AG08395 (cell line): Measurements from ENCODE around the gene KDM8.

ENCODE experiments used
- DNase-seq: peaks from one replicate; pipeline ENCODE4 v3.0.0; 2012; ENCODE audit warnings: mixed read lengths, low spot score

The KDM8 gene

DNA sequence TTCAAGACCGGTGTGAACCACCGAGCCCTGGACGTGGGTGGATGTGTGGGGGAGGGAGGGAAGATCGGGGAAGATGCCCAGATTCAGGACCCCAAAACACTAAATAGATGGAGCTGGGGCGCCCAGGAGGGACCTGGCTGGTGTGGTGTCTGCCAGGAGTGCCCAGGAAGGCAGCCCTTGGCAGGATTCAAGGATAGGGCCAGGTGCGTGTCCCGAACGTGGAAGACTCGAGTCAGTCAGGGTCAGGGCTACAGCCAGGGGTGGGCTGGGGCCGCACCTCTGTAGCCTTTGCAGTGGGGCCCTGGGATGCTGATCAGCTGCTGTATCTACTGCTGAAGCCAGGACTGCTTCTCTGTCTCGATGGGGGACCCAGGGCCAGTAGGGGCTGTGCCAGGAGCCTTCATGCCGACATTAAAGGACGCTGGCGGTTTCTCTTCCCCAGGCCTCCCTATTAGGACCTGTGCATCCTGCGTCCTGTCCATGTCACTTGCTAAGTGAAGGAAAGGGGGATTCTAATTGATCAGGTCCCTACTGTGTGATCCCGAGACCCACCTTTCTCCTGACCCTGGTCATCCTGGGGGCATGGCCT, 13.1 kb downstream of the KDM8 start:
- DNase-seq = no peak

DNA sequence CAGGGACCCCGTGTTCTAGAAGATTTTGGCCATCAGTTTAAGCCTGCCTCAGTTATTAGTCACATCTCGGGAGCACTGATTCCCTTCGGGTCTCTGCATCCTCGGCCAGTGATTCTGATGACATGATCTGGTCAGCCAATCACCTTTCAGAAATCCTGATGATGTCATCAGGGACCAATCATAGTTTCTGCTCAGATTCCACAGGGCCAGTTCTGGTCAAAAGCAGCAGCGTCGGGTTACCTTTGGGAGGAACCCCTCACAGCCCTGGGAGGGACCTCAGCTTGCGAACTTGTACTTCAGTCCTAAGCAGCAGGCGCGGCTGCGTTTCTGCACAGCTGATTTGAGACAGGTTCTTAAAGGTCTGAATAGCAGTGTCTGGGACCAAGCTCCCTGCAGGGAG, 13.9 kb downstream of the KDM8 start:
- DNase-seq = peak; percentile 70

DNA sequence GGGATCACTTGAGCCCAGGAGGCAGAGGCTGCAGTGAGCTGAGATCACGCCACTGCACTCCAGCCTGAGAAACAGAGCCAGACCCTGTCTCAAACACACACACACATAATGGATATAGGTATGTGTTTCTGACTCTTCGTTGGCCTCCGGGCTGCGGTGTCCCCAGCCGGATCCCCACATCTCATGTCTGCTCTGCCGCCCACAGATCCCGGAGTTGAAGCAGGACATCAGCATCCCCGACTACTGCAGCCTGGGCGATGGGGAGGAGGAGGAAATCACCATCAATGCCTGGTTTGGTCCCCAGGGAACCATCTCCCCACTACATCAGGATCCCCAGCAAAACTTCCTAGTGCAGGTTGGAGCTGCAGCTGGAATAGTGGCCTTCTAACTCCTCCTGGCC, 15.4 kb downstream of the KDM8 start:
- DNase-seq = no peak

DNA sequence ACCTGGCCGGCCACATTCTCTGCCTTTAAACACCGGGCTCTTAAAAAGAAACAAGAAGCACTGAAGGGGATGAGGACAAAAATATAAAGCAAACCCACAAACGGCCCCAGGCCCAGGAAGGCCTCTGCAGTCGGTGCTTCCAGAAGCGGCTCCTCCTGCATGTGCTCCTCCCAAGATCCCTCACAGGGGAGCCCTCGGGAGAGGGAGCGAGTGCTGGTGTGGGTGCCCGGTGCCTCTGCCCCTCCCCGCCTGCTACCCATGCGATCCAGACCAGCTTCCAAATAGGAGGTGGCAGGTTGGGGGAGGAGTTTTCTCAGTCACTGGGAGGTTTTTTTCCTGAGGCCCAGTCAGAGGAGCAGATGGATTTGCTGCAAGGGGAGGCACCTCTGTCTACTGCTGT, 15.8 kb downstream of the KDM8 start:
- no peak for DNase-seq

DNA sequence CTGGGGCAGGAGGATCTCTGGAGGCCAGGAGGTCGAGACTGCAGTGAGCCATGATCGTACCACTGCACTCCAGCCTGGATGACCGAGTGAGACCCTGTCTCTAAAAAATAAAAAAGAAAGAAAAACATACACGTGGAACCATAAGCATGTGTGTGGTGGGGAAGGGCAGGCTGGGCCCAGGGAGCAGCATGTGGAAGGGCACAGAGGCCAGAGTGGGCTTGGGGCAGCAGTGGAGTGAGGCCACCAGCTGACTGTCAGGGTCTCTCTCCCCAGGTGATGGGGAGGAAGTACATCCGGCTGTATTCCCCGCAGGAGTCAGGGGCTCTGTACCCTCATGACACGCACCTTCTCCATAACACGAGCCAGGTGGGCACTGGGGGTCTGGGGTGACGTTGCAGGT, 16.8 kb downstream of the KDM8 start:
- DNase-seq = no peak

DNA sequence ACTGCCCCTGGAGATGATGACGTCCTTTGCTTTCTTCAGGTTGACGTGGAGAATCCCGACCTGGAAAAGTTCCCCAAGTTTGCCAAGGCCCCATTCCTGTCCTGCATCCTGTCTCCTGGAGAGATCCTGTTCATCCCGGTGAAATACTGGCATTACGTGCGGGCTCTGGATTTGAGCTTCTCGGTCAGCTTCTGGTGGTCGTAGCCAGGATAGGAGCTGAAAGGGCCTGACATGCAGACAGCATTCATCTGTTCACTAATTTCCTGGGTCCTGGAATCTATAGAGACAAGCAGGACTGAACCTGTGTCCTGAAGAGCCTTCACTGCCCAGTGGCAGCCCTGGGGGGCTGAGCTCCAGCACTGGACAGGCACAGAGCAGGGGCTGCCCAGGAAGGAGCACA, 17.2 kb downstream of the KDM8 start:
- no peak for DNase-seq

DNA sequence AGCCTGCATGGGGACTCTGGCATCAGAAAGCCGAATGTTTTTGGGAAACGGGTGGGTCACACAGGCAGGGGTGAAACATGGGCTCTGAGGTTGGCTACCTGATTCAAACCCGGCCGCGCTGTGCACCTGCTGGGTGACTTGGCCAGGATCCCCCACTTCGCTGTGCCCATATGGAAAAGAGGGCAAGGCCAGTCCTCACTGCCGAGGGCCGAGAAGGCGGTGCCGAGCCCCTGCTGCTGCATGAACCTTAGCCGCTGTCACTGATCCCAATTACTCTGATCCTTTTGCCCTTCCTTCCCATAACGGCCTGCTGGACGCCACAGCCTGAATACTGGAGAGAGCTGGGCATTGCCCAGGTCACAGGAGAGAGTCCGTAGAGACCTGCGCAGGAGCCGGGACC, 17.7 kb downstream of the KDM8 start:
- no peak for DNase-seq

DNA sequence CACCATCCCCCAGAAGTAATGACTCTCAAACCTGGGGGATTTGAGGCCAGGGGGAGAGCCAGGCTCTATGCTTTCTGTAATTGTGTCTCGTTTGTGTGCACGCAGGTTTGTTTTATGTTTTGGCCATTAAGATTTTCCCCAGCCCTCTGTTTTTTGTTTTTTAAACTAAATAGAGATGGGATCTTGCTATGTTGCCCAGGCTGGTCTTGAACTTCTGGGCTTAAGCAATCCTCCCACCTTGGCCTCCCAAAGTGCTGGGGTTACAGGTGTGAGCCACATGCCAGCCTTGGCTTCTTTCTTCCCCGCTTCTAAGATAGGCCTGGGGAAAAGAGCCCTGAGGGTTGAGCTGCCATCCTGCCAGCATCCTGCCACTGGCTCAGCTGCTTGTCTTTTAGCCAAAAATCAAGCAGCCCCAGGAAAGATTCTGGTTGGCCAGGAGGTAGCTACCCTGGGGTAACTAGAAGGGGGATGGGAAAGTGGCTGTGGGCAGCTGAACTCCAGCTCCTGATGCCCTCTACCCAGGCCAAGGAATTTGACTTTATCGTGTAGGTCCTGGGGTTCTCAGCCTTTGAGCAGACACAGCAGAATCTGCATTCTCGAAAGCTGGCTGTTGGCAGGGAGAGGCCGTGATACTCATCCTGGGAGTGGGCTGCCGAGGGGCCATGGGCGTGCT, 18.4 kb downstream of the KDM8 start:
- DNase-seq = peak; percentile 60

DNA sequence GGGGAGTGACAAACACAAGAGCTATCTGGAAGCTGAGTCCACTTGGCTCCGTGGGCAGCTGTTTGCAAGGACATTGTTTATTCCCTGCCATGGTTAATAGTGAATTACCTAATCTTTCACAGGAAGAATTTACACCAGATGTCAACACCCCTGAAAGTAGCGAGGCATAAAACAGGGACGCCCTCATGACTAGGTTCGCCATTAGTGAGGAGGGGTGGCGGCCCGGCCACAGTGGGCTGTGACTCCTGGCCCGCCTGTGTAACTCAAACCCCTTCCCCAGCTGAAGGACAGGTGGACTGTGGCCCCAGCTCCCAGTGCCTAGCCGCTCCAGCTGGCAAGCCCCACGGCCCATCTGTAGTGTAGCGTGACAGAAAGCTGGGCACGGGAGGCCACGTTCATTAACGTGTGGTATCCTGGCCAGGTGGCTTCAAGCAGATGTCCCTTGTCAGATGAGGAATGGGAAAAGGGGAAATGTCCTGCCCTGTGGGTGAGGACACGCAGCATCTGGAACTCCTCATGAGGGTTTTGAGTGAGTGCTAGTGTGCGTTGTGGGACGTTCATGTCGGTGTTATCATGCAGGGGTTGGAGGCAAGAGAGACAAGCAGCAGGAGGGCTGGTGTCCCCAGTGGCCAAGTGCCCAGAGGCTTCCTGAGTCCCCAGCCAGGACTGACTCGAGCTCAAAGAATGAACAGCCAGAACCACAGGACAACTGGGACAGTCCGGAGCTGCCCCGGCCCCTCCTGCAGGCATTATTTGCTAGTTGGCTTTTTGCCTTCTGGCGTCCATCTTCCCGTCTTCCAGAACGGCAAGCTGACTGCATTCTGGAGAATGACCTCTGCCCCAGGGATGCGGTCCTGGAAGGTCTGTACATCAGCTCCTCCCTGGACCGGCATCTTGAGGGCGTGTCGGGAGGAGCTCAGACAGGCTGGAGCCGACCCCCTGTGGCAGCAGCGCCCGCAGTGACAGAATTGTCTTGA, 19.2 kb downstream of the KDM8 start:
- peak; percentile 90 for DNase-seq

DNA sequence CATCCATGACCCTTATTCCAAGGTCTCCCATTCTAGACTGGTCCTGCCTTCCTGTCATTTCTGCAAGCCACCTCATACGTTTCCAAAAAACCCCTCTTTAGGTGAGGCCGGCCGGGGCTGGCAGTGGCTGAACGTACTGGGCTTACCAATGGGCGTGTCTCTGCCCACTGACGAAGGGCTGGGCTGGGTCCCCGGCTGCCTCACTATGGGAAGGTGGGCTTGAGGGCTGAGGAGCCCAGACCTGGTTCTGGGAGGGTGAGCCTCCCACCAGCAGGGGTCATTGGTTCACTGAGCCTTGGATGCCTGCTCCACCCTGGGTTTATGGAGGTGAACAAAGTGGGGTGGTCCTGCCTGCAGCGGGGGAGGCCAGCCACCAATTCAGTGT, 19.9 kb downstream of the KDM8 start:
- no peak for DNase-seq

DNA sequence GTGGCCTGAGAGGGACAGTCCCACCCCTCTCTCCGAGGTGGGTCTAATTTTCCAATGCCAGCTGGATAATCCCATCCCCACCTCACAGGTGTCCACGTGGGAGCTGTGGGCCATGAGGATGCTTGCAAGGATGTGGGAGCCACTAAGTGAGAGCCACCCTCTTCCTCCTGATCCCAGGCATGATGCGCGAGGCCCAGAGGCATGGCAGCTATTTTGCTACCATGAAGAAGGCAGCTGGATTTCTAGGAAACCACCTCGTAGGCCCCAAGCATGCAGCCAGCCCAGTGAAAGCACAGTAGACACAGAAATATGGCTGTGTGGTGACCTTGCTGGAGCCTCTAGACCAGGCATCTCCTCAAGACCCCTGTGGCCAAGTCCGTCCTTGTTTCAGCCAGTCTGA, 20.4 kb downstream of the KDM8 start:
- no peak for DNase-seq

DNA sequence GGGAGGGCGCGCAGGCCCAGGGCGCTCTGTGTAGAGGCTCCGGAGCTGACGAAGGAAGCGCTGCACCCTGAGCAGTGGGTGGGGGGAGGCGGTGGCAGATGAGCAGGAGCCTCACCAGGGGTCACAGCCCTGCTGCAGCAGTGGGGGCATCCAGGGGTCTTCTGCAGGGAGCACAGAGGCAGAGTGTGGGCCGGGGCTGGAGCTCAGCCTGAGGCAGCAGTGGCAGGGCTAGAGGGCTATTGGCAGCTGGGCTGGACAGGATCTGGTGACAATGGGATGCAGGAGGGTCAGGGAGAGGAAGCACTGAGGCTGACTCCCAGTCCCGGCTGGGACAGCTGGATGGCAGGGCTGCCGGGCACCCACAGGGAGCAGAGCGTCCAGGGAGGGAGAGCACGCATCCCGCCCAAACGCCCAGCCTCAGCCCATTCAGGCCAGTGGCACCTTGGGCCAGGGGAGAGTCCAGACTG, 21.0 kb downstream of the KDM8 start:
- no peak for DNase-seq

DNA sequence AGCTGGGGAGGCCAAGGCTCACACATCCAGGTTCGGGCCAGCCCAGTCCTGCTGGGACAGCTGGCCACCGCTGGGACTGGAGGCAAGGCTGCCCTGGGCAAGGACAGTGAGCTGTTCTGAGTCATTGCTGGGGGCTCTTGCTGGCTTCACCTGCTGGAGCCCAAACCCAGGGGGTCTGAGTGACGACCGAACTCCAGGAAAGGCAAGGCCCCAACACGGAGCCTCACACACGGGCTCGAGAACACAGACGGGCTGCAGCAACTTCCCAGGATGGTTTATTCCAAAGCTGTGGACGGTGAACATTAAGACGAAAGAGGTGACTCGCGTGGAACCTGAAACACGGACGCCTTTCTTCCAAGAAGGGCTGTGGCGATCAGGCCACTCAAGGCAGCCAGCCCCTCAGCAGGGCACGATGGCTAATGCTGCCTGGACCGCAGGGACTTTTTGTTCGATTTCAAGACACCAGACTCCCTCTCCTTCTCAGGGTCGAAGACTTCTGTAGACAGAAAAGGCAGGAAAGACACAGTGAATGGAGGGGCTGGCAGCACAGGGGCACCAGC, 21.5 kb downstream of the KDM8 start:
- DNase-seq = no peak

DNA sequence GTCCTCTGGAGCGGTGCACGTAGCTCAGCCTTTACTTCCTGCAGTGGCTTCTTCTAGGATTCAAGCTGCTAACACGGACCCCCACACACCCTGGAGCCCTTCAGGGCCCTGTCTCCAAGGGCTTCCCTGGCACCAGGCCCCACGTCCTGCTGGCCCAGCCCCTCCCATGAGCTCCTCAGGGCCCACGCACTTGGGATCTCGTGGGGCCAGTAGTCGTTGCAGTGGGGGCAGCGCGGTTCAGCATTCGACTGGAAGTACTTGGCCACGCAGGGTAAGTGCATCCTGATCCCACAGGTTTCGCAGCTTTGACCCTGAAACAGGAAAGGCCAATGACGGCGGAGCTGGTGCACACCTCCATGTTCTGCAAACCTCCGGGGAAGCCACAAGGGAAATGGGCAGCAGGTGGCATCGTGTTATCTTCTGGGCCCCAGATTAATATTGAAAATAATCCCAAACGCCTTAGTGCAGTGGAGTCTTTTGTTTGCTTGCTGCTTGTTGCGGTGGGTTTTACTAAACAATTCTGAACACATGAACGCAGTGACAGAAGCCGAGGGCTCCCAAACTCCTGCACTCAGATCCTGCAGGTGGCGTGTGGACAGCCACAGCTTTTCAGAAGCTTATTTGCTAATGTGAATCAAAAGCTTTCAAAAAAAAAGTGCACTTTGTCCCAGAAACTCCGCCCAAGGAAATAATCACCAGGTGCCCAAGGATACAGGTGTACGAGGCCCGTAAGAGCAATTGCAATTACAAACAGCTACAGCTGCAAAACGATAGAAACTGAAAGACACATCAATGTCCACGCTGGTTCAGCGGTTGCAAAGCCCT, 22.4 kb downstream of the KDM8 start:
- DNase-seq = no peak

DNA sequence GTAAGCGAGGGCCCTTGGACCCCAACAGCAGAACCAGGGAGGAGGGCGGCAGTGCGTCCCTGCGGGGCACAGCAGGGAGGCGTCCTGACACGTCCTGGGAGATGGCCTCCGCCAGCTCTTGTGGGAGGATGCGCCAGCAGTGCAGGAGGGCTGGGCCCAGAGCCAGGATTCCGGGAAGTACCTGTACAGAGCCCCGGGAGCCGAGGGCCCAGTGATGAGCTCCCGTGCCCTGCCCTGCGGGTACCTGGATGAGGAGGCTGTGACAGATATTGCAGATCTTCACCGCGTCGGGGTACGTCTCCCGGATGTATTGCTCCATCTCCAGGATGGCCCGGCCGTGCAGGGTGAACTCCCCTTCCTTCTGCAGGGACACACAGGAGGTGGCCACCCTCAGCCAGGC, 23.1 kb downstream of the KDM8 start:
- no peak for DNase-seq

DNA sequence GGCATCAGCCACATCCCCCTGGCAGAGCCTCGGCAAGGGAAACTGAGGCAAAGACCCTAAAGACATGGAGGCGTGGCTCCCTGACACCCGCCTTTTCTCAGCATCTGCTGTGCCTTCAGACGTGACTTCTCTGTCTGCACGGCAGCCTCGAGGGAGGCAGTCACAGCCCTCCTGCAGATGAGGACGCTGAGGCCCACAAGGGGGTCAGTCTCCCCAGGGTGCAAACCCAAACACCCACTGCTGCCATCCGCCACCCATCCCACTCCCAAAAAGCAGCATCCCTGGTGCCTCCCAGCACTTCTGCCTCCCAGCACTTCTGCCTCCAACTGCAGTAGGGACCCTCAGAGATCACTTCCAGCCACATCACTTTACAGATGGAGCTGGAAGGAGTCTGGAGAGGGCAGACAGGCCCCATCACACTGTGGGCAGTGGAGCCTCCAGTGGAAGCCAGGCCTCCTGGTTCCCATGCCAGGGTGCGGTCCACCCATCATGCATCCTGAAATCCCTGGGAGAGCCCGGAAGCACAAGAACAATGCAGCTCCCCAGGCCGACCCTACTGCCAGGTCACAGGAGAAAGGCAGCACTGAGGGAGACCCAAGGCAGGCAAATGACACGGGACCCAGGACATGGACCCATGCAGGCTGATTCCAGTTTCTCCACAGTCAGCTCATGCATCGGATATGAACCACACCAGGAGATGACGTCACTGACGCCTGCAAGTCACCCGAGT, 23.8 kb downstream of the KDM8 start:
- DNase-seq = no peak

DNA sequence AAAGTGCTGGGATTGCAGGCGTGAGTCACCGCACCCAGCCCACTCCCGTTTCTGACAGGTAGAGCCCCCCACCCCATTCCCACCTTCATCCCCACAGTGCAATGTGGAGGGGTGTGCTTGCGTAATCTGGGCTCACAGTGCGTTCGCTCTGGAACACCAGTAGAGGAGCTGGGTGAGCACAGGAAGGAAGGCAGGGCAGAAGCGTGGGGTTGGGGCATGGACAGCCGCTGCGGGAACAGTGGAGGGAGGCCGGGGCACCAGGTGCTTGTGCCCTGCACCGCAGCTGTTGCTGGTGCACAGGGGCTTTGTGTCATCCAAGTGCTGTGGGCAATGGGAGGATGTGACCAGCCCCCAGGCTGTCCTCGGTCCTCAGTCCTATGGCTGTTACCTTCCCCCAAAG, 24.7 kb downstream of the KDM8 start:
- no peak for DNase-seq

DNA sequence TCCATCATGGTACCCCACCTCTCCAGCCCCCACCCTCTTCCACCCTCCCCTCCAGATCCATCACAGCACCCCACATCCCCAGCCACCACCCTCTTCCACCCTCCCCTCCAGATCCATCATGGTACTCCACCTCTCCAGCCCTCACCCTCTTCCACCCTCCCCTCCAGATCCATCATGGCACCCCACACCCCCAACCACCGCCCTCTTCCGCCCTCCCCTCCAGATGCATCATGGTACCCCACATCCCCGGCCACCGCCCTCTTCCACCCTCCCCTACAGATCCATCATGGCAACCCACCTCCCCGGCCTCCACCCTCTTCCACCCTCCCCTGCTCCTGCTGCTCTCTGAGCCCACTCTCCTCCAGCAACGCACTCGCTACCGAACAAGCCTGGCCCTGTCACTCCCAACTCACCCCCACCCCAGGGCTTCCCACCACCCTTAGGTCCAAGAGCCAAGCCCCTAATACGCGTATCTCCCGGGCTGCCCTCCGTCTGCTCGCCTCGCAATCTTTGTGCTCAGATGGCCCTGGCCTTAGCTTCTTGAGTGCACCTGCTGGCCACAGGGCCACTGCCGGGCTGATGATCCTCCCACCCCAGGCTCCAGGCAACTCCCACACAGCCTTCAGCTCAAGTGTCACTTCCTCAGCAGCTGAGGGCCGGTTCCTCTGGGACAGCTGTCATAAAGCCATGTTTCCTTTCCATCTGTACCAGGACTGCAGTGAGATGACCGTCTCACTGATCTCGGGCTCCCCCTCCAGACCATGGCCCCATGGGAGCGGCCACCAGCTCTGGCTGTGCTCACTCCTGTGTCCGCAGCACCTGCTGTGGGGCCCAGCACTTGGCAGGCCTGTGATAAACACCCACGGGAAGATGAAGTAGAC, 25.5 kb downstream of the KDM8 start:
- no peak for DNase-seq

DNA sequence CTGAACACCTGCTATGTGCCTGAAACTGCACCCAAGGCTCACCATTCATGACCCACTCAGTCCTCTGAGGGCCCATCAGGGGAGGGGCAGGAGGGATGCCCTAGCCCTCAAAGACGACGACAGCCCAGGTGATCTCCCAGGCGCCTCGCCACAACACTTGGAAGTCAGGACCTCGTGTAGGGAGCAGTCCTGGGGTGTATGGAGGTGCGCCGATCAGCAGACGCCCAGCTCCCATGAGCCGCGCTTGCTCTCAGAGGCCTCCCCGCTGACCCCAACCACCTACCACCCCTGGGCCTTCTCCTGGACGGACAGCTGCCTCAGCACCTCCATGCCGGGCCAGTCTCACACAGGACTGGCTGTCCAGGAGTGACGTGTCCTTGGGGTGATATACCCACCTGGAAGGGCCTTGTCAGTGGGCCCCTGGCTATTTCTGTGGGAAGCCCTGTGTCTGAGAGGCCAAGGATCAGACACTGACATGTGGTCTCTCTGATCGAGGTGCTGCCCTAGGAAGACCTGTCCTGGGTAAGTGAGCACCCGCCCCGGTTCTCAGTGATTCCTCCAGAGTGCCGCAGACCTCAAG, 26.7 kb downstream of the KDM8 start:
- no peak for DNase-seq

DNA sequence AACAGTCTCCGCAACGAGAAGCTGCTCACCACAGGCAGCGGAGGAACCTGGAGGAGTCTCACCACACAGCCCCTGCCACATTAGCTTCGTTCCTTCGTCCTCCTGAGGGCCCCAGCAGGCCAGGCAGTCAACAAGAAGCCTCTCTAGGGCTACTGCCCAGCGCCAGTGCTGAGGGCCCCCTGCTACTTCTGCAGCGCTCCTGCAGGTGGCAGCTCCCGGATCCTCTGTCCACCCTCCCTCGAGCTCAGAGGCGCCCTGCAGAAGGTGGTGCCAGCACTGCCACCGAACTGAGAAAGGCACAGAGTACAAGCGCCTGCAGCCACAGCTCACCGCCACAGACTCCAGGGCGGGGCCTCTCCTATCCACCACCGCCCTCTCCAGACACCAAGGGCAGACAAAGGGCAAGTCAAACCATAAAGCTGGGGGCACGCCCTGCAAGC, 27.3 kb downstream of the KDM8 start:
- DNase-seq = no peak
